Activated T-helper 1 cell treated with anti-CD3 and anti-CD28 coated beads, Interleukin-2, amount 50 U/mL, for 16 hours (primary cell): ENCODE data around the gene HIVEP3.

Experiments
- DNase-seq, 2 donors: peaks; one replicate each; pipeline ENCODE4 v3.0.0-alpha.2; 2020; ENCODE audit warnings: low read depth in 1 of 2, low spot score in 1 of 2

HIVEP3 gene

DNA sequence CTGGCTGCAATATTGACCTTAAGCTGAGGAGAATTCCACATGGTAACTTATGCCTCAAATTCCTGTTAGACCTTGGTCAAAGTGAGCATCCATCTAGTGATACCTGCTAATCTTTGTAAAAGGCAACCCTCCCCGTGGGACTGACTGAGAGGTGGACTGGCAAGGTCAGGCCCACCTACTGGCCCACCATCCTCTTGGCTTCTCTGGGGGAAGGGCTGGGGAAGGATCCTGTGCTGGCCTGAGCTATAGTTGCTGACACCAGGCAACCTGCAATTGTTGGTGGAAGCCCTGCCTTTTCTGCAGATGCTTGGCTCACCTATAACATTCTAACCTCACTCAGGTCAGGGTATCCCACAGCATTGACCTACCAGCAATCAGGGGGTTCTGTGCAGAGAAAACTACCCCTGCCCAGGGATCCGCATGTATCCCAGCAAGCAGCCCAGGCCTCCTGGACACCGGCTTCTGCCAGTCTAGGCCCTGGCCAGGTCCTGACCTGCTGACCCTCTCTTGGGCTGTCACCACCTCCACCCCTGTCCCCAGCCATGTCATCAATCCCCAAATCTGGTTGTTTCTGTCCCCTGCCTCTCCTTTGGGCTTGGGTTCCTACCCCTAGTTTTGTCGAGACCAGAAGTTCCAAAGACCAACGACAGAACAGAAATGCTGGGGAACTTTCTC is 326.1 kb downstream of the HIVEP3 start:
- no peak for DNase-seq

DNA sequence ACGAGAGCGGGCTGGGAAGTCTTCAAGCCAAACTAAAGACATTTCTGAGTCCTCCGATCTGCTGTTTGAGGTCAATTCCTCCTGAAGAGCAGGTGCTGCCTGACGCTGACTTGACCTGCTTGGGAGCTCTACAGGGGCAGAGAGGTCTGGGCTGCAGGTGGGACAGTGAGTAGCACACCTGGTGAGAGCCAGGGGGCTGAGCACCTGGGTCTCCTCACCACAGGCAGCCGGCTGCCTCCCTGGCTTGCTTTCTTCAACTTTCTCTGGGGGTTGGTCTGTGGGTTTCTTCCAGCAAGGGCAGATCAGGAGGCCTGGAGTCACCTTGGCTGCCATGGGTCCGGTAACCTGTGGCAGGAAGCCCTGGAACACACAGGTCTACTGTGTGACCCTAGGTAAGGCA is 326.8 kb downstream of the HIVEP3 start:
- no peak for DNase-seq

DNA sequence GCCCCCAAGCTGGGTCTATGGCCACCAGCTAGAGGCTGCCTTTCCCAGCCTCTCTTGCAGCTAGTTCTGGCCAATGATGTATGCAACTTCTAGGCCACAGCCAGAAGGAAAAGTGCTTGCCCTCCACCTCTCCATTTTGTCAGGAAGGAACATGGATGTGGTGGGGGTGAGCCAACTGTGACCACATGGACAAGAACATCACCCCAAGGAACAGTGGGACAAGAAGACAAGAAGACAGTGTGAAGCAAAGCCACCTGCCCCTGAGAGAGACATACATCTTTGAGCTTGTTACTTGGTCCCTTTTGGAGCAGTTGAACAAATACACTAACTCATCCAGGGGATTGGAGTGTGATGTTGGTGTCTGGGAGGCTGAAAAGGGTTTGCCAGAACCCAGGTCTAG is 328.4 kb downstream of the HIVEP3 start:
- no peak for DNase-seq

DNA sequence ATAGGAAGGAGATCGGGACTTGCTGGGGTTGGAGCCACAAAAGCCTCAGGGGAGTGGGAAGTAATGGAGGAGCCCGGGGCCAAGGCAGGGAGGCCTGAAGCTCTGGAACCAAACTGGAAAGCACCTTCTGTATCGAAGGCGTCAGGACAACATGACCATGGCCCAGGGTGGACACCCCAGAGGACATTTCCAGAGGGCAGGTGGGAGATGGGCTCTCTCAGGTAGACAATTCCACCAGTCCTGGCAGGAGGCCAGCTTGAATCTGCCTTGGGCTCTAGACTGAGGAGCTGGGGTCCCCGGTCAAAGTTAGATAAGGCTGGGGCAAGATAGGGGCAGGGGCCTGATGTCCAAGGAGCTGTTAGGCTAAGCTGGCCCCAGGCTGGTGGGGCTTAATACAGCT is 329.3 kb downstream of the HIVEP3 start:
- DNase-seq: no peak

DNA sequence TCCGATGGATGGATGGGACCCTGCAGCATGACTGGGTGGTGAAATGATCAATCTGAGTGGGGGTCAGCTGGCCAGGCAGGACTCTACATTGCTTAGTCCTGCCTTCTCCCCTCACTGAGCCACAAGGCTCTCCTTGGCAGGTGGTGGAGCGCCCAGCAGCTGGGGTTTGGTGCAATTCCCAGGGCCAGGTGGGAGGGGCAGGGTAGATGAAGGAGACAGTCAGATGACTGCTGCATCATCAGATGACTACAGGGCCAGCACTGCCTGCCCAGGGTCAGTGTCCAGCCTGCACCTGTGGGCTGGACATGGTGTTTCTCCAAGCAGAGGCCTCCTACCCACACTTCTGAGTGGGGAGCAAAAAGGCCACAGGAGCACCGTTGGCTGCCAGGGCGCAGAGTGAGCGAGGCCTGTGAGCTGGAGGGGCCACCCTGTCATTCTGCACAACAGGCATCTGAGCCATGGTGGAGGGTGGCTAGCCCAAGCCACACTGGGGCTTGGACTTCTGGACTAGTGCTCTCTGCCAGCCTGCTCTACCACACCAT is 330.3 kb downstream of the HIVEP3 start:
- DNase-seq: no peak

DNA sequence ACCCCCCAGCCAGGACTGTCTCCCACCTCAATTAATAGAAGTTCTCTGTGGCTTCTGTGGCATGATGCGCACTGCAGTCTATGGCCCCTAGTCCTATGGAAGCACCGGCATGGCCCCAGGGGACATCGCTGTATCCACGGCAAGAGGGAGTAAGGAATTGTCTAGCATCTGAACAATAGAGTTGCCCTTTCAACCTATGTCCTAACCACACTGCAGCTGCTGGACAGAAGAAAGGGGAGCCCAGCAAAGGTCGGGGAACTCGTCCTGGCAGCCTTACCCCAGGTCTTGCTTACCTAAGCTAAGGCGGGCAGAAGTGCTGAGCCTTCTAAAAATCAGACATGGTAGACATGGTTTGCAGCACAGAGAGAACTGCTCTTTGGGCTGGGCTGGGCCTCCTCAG is 330.9 kb downstream of the HIVEP3 start:
- DNase-seq: no peak

DNA sequence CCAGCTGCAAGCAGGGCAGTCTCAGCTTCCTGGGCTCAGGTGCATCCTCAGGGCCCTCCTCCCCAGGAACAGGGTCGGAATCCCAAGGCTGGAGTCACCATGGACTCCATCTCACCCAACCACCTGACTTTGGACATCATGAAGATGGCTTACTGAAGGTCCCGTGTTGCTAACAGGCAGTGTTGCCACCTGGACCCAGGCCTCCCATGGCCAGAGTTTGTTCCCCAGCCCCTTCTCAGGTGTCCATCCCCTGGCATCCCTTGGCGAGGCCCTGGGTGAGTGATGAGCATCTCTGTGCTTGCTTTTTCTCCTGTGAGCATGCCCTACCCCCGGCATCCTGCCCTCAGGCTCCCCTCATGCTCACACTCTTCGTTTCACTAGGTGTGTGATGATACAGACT is 332.5 kb downstream of the HIVEP3 start:
- no peak for DNase-seq

DNA sequence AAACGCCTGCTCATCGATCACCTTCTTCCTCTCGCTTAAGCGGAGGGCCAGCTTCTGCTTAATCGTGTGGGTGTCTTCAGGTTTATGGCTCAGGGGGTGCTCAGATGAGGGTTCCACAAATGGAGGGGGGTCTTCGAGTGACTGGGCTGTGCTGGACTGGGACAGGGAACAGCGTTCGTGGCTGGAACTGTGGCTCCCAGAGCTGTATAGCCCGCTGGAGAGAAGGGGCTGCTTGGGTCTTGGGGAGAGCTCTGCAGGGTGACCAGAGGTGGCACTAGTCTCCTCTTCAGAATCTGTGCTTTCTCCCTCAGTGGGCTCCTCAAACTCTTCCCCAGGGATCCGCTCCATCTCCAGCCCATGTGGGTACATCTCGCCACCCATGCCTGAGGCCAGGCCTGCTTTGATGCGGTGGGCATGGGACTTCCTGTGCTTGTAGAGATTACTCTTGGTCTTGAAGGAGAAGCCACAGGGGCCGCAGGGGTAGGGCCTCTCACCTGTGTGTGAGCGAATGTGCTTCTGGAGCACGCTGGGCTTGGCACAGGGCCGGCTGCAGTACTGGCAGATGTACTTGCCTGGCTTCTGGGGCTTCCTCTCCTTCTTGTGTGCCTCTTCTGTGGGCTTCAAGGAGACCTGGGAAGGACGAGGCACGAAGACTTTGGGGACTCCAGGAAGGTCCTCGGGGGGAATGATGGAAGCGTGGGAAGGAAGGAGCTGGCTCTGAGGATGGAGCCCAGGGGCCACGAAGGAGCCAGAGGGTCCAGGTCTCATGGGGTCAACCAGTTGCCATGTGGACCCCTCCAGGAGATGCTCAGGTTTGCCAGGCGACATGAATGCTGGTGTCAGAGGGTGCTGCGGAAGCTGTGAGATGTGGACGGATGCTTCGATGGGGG is 334.8 kb downstream of the HIVEP3 start:
- no peak for DNase-seq

DNA sequence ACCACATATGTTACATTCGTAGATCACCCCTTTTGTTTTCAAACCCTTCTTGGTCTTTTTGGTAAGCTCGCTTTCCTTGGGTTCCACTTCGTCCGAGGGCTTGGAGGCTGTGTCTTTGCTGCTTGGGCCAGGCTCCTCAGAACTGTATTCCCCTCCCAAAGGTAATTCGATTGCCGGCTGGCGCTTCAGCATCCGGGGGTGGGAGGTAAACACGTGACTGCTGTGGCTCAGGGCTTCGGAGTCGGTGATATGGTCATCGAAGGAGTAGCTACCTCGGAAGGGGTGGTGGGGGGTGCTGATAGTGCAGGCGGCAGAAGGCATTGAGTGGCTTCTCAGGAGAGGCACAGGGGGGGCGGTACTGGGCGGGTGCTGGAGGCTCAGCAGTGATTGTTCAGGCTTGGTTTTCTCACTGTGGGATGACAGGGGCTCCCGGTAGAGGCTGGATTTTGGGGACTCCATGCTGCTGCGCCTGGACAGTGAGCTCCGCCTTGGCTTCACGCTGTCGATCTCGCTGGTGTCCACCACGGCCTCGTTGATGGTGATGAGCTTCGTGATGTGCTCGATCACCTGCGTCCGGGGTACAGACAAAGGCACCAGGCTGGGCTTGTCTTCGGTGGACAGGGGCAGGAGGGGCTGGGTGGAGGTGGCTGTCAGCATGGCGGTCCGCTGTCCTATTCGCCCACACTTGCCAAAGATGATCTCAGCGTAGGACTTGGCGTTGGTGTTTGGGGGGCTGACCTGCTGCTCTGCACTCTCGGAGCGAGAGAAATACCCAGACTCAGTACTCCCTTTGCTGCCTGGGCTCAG is 335.7 kb downstream of the HIVEP3 start:
- no peak for DNase-seq

DNA sequence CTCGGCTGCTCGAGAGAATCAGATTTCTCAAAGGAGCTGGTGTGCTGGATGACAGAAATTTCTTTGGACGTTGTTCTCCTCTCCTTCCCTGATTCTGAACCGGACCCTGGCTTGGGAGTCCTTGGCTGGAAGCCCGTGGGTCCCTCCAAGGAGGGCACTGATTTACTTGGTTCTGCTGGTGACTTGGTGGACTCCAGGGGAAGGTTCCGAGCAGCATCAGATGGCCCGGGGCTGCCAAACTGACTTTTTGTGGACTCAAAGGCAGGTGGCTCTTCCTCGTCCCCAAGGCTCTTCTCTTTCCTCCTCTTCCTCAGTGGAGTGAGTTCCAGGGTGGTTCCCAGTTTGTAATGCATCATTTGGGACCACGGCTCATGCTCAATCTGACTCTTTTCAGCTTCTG is 336.4 kb downstream of the HIVEP3 start:
- DNase-seq: no peak

DNA sequence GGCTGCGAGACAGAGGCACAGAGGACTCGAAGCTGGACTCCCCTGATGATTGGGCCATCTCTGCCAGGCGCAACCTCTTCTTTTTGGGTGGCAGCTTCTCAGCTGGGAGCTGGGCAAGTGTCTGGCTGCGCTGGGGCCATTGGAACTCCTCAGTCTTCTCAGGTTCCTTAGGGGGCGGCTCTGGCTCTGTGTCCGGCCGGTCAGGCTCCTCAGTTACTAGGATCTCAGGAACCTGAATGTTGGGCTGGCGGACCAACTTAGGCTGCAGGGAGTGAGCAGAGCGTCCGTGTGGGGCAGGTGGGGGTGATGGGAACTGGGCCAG is 336.8 kb downstream of the HIVEP3 start:
- DNase-seq: no peak

DNA sequence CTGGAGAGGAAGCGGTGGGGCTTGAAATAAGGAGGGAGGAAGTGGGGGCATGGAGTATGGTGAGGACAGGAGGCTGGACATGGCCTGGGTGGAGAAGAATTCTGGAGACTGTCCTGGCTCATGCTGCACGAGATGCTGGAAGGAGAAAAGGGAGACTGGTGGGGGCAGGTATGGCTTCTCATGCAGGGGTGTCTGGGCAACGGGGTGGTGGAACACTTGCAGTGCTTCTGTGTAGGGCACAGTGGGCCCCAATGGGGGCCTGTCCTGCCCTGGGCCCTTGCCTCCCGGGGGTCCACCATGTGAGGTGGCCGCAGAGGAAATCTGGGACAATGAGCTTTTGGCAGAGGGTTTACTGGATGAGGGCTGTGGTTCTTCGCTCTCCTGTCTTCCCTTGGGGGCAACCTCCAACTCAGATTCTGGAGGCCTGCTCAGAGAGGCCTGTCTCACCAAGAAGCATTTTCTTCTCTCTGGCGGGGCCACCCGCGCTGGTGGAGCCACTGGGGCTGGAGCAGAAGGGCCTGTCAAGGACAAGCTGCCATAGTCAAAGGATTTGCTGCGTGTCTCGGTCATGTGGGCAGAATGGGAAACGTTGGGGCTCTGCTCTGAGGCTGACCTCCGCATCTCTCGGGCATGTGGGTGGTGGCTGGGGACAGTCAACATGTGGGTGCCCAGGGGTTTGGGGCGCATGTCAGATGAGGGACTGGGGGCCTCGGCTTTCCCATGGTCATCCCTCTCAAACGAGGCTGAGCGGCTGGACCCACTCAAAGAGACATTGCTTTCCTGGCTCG is 337.3 kb downstream of the HIVEP3 start:
- no peak for DNase-seq

DNA sequence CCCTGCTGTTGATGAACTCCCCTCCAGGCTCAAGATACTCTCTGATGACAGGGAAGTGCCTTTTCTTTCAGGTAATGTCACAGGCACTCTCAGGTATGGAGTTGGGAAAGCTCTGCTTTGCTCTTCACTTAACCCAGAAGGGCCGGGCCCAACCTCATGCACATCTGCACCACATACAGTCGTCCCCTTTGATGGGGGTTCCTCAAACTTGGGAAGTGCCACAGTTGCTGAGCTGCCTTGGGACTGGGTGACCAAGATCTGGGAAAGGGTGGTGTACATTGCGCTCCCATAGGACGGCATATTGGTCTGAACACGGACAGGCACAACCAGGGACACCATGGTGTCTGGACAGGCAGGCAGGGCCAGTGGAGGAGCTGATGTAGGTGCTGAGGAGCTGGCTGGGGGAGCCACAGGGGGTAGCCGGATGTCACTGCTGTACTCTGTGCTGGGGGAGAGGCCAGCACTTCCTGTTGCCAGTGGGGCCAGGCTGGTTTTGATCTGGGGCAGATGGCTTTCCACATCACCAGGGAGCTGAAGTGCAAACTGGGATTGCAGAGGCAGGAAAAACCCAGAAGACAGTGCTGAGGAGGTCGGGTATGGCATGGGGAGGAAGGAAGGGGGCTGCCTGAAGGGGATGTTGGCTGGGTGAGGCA is 338.1 kb downstream of the HIVEP3 start:
- no peak for DNase-seq

DNA sequence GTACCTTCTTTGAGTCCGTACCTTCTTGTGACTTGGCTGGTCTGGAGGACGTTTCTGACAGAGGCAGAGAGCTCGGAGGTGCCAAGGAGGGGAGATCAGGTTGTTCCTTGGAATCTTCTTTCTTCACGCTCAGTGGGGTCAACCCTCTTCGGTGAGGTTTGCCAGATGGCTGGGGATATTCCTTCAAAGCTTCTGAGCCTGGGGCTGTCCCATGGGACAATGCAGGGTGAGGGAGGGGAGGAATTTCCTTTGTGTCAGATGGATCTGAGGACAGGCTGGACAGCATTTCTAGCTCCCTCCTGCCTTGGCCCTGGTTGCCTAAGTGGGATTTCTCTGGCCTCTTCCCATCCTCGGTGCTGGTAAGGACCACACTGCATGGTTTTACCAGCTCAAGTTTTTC is 338.7 kb downstream of the HIVEP3 start:
- no peak for DNase-seq

DNA sequence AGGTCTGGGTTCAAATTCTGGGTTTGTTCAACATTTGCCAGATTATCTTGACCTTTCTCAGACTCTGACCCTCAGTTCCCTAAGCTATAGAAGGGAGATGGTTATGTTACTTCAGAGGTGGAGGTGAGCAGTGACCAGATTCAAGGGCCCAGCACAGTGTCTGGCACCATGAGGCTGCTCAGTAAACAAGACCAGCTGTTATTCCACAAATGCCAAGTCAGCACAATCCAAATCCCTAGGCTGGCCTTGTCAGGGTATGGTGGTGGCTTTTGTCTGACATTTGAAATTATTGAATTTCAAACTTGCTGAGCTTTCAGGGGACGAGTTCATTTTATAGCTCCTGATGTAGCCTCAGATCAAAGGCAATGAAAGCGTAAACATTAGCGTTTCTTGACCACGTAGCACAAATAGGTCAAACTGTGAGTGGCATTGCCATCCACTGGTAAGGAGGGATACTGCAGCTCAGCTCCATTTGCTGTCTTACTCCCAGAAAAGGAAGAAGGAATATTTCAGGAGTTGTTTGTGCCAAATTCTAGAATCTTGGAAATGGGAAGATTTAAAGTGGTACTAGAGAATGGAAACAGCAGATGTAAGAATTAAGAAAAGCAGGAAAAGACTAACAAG is 339.9 kb downstream of the HIVEP3 start:
- no peak for DNase-seq

DNA sequence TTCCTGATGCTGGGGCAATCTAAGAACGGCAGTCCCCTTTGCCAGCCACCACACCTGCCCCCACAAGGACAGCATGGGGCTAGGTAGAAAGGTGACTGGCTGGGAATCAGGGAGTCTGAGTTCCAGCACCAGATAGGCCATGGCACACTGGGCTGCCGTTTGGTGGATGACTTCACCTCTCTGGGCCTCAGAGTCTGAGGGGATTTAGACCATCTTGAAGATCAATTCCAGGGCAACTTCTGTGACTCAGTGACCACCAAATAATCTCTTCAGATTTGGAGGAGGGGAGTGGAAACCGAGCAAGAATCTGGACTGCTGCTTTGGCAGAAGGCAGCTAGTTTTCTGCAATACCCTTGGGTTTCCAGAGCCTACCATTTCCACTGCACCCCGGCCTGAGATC is 342.1 kb downstream of the HIVEP3 start:
- DNase-seq: no peak

DNA sequence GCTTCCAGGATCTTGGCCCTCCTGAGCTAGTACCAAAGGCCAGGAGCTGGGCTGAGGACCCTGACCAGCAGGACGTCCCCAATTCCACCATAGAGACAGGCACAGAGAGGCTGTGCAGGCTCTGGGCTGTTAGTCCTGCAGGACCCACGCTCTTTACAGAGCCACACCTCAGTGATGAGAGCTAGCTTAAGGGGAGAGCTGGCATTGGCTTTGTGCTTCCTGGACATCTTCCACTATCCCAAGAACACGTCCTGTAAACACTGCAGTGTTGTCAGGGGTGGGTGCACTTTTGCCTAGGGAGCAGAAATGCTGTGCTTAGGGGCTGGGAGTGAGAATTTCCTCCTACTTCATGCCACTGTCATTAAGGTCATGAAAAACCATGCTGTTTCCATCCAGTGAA is 342.5 kb downstream of the HIVEP3 start:
- DNase-seq: no peak

DNA sequence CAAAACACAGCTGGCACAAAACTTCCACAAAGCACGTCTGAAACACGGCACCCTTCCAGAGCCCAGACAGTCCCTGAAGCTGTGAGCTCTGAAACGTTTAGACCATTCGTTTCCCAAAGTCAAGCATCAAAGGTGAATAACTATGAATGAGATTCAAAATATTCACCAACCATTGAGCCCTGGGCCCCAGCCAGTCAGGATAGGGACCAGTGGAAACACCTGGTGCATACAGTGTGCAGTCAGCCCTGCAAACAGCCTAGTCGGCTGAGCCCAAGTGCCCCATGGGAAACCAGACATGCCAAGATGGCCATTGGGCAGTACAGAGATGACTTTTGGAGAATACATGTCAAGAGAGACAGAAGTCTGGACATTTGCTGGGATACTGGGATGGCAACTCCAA is 343.9 kb downstream of the HIVEP3 start:
- no peak for DNase-seq

DNA sequence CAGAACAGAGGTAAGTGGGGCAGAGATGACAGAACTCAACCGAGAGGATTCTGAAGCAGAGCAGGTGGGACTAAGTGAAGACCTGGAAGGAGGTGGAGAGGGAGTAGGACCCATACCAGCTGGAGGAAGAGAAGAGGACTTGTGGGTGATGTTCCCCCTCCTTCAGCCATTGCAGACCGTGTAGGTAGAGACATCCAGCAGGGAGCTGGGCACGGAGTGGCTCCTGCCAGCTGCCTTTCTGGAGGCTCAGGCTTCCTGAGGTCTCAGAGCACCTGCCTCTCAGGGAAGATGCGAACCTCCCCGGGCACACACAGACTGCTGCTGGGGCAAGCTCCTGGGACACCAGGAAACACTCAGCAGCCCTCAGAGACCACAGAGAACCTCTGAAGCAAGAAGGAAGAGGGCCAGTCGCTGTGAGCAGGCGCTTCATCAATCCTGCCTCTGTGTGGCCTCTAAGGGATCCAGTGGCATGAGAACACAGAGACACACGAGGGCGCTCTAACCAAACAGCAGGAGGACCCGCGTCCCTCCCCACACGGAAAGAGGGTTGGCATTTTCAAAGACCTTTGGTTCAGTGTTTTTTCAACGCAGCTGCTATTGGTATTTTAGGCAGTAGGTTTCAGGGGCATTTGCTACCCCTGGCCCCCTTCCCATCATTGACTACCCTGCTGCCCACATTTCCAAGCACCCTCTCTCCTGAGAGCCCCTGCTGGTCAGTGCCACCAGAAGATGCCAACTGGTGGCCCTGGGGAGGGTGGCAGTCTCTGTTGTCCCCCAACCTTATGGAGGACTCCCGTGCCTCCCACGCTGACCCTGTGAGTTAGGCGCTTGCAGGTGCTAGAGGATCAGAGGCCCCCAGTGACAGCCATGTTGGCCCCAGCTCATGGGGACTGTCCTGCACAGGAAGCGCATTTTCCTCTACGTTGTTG is 344.7 kb downstream of the HIVEP3 start:
- DNase-seq: peak; percentile 58 to 64
